ENCODE results near the gene CAPZB. TPM values are rescaled to one million over a fixed set of nuclear protein-coding genes. Genes with fewer than 3 reads are reported as not detected.

The CAPZB gene
- polyA plus RNA-seq, 3 donors = 229 to 280 (median 234) TPM

DNA sequence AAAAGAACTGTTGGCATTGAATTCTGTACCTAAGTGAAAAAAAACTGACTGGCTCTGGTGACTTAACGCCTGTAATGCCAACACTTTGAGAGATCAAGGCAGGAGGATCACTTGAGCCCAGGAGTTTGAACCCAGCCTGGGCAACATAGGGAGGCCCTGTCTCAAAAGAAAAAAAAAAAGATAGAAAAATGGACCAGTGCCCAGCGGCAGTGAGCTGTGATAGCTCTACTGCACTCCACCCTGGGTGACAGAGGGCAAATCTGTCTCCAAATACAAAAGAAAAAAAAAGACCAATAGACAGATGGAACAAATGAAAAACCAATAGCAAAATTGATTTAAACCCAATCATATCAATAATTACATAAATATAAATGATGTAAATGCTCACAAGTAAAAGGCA is 196.1 kb downstream of the CAPZB start:
- DNase-seq (ENCODE audit: extremely low read depth in 1 of 11, low read depth in 9 of 11, low spot score in 4 of 11) = no peak

Other genes starting within 250 kb of the CAPZB start
- 10 to 100 TPM; 47.9 to 51.9 (median 50.9) TPM for gene EMC1, start 234.0 kb downstream of the CAPZB start, polyA plus RNA-seq (ENCODE audit: insufficient read length in 3 of 3)
- gene MRTO4, start 233.7 kb downstream of the CAPZB start, polyA plus RNA-seq (ENCODE audit: insufficient read length in 3 of 3) = 10 to 100 TPM; 29.5 to 31.2 (median 30.6) TPM
- gene AKR7A3, start 196.8 kb downstream of the CAPZB start, polyA plus RNA-seq (ENCODE audit: insufficient read length in 3 of 3) = 1 to 10 TPM; 1.3 to 3.2 (median 1.5) TPM
- gene AKR7A2, start 173.4 kb downstream of the CAPZB start, polyA plus RNA-seq (ENCODE audit: insufficient read length in 3 of 3) = 10 to 100 TPM; 66.5 to 97.1 (median 94.6) TPM
- gene SLC66A1, start 173.2 kb downstream of the CAPZB start, polyA plus RNA-seq (ENCODE audit: insufficient read length in 3 of 3) = 10 to 100 TPM; 10.1 to 16.8 (median 15.7) TPM
- 10 to 100 TPM; 18.2 to 28.9 (median 28.4) TPM for gene NBL1, start 158.8 kb upstream of the CAPZB start, polyA plus RNA-seq (ENCODE audit: insufficient read length in 3 of 3)
- 1 to 10 TPM; 1.3 to 2.4 (median 2.0) TPM for gene HTR6, start 179.3 kb upstream of the CAPZB start, polyA plus RNA-seq (ENCODE audit: insufficient read length in 3 of 3)